Cardiac fibroblast (primary cell): ENCODE measurements around the gene SSH2.
"Not testable (repeated sequence)": the region's sequence is repeated elsewhere in the genome, so short reads cannot be mapped to it uniquely, and the experiment has no call there.

Experiments used
- DNase-seq, 2 donors: peaks; one replicate each; pipeline versions ENCODE4 v3.0.0 to v3.0.0-alpha.2; 2010; ENCODE audit warnings: low read depth in 2 of 2
- H3K4me3 ChIP-seq, 2 donors: replicated peaks in 1 of 2; 1 replicate in 1 of 2; 2 replicates in 1 of 2; pipeline ENCODE4 v1.5.1; 2011; ENCODE audit warnings: low read depth in 2 of 2, low read length in 2 of 2, mild to moderate bottlenecking in 2 of 2, moderate library complexity in 1 of 2
- CTCF ChIP-seq: IDR thresholded peaks from one replicate; pipeline ENCODE4 v1.5.1; 2011; ENCODE audit warnings: low read depth, mild to moderate bottlenecking, low read length, inconsistent platforms

SSH2 gene

GRCh38 chr17:29911641-29912177 lies 18.3 kb downstream of the SSH2 start:
- TF ChIP-seq CTCF = no peak
- peak in 1 of 2 donors; percentile 5 for DNase-seq
- H3K4me3 ChIP-seq = no peak overlapping the region

- DNase-seq = peak in 1 of 2 donors; percentile 47
- no peak overlapping the region for H3K4me3 ChIP-seq
- no peak for TF ChIP-seq CTCF
These were observed 20.6 kb downstream of the SSH2 start for GRCh38 chr17:29909236-29910003.

- no peak overlapping the region for H3K4me3 ChIP-seq
- DNase-seq = no peak
- TF ChIP-seq CTCF = no peak
These were observed 23.1 kb downstream of the SSH2 start for GRCh38 chr17:29906969-29907368.

- no peak for TF ChIP-seq CTCF
- no peak overlapping the region for H3K4me3 ChIP-seq
- DNase-seq = no peak
These were observed 24.2 kb downstream of the SSH2 start for GRCh38 chr17:29905879-29906167.

- no peak for DNase-seq
- no peak for TF ChIP-seq CTCF
- H3K4me3 ChIP-seq = no peak overlapping the region
These were observed 24.7 kb downstream of the SSH2 start for GRCh38 chr17:29905086-29905878.

GRCh38 chr17:29903471-29903870 lies 26.6 kb downstream of the SSH2 start:
- TF ChIP-seq CTCF = no peak
- H3K4me3 ChIP-seq = no peak overlapping the region
- no peak for DNase-seq

GRCh38 chr17:29897136-29897535 lies 32.9 kb downstream of the SSH2 start:
- not testable (repeated sequence) for DNase-seq, H3K4me3 ChIP-seq
